NCI-H146 treated with DMSO at 0.1 percent for 48 hours (cell line): ENCODE data around the gene RAB43.

Experiments used
- DNase-seq: peaks from one replicate; lab custom pipeline; 2025; ENCODE audit not compliant: unreplicated experiment; lab: John Stamatoyannopoulos, UW

Gene RAB43

DNA sequence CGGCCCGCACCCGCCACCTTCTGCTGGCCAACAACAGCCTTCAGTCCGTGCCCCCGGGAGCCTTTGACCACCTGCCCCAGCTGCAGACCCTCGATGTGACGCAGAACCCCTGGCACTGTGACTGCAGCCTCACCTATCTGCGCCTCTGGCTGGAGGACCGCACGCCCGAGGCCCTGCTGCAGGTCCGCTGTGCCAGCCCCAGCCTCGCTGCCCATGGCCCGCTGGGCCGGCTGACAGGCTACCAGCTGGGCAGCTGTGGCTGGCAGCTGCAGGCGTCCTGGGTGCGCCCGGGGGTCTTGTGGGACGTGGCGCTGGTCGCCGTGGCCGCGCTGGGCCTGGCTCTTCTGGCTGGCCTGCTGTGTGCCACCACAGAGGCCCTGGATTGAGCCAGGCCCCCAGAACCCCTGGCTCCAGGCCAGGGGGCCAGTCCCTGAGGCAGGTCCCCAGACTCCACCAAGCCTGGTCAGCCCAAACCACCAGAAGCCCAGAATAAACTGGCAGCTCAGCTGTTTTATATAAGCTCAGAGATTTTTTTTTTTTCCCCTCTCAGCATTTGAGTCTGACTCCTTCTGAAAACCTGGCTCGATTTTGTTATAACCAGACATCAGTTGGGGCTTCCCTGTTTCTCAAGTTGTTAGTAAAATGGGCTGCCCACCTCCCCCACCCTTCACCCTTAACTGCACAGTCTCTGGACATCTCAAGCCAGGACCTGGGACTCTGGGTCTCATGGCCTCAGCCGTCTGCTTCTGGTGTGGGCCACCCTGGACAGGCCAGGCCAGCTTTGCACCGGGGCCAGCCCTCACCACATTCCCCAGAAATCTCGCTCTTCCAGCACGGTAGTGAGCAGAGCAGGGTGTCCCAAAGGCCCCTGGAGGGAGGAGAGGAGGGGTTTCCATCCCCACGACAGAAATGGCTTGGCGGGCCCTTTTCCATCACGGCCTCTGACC, 59.4 kb downstream of the RAB43 start:
- no peak for DNase-seq

DNA sequence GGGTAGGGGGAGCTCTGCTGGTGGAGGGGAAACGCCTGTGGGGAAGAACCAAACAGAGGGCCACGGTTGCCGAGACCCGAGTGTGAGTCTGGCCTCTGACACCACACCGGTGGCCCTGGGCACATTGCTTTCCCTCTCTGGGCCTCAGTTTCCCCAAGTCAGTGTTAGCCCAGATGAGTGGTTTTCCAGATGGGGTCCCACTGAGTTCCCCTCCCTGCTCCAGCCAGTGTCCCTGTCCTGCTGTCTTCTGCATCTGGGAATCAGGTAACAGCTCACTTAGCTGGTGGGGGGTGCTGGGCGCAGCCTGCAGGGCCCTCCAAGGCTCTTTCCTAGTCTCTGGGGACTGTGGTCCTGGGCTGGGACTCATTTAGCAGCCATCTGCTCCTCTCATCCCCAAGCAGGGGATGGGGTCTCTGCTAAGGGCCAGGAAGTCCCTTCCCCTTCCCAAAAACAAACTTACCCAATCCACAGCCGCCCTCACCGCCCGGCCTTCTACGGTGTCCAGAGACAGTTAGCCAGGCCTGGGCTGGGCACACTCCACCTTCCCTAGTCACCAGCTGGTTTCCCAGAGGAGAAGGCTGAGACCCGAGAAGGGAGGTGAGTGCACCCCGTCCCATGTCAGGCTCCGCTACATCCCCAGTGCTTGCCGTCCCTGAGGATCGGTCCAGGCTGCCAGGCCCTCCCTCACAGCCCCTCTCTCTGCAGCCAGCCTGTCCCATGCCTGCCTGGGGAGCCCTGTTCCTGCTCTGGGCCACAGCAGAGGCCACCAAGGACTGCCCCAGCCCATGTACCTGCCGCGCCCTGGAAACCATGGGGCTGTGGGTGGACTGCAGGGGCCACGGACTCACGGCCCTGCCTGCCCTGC, 60.3 kb downstream of the RAB43 start:
- no peak for DNase-seq

- no peak for DNase-seq
Observed at GRCh38 chr3:129060276-129061022, 61.2 kb downstream of the RAB43 start, which contains the start of gene GP9. TSS of gene GP9 (plus strand) at chr3:129060779. CDS start at chr3:129061740, 961 bp downstream.

DNA sequence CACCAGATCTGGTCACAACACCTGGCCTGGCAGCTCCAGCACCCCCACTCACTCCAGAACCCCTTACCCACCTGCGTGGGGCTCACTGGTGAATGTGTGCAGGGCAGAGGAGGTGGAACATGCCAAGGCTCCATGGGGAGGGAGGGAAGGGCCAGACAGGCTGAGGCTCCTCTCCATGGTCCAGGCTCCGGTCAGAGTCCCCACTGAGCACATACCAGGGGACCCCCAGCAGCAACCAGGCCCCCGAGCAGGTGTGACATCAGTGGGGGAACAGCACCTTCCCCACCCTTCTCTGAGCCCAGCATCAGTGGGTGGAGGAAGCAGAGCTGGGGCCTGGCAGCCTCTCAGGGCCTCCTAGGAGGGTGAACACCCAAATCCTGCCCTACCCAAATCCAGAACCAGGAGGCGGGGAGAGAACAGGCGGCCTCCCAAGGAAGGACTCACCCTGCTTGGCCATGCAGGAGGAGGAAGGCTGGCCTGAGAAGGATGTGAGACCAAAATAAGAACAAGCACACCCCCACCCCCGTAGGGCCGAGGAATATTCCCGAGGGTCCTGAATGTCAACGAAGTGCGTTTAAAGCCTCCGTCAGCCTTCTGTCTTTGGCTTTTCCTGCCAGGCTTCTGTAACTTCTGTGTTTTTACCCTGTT, 62.2 kb downstream of the RAB43 start:
- no peak for DNase-seq

- DNase-seq, result no peak
Observed at GRCh38 chr3:129058441-129059200, 63.0 kb downstream of the RAB43 start.

DNA sequence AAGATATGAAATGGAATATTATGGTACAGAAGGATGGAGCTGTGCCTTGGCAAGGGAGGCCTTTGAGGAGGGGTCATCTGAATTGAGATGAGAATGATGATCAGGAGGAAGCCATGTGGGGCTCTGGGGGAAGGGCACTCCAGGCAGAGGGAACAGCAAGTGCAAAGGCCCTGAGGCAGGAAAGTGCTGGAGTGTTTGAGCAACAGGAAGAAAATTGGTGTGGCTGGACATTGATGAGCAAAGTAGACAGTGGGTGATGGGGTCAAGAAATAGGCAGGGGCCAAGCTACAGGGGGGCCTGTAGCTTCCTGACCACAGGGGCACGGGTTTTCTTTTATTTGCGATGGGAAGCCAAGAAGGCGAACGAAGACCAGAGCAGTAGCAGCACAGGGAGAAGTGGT, 64.4 kb downstream of the RAB43 start:
- DNase-seq, result no peak

GRCh38 chr3:129056451-129057173, 65.0 kb downstream of the RAB43 start:
- no peak for DNase-seq

DNA sequence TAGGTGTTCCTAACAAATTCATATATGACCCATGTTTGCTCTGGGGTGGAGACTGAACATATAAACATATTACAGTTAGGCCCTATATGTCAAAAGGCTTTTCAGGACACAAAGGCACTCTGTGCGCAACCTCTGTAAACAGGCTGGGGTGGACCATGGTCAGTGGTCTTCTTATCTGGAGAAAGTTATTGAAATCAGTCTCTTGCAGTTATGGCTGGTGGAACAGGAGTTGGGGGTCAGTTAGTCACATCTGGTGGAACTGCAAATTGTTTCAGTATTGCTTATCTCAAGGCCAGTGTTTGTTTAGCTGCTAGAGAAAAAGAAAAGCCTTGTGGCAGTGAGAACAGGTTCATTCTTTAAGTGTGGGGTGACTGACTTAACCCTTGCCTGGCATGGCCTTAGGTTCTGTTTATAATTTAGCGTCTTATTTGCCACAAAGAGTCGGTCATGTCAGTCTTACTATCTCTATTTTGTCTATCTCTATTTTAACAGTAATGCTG, 66.9 kb downstream of the RAB43 start:
- peak; percentile 58 for DNase-seq

- no peak for DNase-seq
Observed at GRCh38 chr3:129052675-129053074, 68.9 kb downstream of the RAB43 start.

- DNase-seq, result no peak
Observed at GRCh38 chr3:129051871-129052340, 69.7 kb downstream of the RAB43 start.

GRCh38 chr3:129050556-129051295, 70.9 kb downstream of the RAB43 start:
- no peak for DNase-seq

- no peak for DNase-seq
Observed at GRCh38 chr3:129047553-129047839, 74.1 kb downstream of the RAB43 start.

DNA sequence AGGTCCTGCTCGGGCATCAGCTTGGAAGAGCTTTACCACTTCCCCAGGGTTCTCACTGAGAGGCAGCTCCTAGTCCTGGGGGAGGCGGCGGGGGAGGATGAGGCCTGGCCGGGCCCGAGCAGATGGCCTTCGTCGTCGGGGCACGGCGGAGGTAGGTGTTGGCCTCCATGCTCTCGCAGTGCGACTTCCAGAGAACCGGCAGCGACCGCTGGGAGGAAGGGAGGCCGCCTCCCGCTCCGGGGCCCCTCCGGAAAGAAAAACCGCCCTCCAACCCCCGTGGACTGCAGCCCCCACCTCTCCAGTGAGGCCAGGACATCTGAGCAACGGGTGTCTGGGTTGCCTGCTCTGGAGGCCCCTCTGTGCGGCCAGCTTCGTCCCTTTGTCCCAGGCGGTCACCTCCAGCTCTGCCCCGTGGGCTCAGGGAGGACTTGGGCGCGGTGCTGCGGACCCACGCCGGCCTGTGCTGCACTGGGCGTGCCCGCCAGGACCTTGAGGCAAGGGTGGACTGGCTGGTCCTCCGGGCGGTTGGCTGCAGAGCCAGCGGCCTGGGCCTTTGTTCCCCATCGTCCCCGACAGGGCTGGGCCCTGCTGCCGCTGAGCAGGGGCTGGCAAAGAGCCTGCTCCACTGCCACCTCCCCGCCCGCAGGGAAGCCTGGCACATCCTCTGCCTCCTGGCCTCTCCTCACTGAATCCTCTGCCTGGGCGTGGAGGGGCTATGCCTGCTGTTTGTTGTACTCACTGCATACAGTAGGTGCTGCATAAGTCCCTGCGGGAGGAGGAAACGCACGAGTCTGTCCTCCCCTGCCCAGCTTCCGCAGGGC, 74.7 kb downstream of the RAB43 start:
- DNase-seq, result no peak

DNA sequence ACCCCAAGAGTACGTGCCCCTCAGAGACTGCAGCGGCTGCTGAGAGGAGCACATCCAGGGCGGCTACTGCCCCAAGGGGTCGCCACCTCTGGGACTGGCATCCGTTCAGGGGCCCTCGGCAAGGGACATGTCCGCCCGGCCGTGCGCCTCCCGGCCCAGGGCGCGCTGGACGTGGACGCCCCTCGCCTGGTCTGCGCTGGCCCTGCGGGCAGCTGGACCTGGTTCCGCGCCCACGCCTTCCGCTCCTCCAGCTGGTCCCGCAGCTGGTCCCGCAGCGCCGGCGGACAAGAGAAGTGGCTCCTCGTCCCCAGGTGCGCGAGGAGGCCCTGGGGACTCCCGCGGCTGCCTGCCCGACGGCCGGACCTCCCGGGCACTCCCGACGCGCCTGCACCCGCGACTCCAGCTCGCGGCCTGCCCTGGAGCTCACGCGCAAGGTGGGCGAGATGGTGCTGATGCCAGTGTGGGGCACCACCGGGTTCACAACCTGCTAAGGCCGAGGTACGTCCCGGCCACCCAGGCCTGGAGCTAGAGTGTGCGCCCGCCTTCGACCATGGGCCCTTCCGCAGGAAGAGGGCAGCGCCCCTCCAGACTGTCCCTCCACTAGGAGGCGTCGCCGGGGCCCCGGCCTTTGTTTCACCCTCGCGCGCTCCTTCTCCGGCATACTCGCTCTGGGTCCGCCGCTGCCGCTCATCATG, 75.4 kb downstream of the RAB43 start:
- DNase-seq, result no peak

DNA sequence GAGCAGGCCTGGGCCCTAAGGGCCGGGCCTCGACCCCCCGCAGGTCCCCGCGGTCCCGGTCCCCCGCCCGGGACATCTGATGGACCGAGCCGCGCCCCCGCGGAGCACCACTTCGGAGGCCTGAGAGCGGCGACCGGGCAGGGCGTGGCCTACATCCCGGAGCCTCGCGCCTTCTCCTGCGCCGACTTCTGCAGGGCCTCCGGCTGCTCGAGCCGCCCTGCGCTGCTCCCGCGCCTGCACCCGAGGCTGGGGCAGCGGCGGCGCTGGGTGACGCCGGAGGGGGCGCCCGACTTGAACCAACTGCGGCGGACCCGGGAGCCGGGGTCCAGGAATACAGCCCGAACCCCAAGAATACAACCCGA, 75.9 kb downstream of the RAB43 start:
- no peak for DNase-seq

- DNase-seq, result no peak
Observed at GRCh38 chr3:129040579-129041300, 80.9 kb downstream of the RAB43 start.

GRCh38 chr3:129040039-129040336, 81.6 kb downstream of the RAB43 start:
- no peak for DNase-seq
